ENCODE measurements around the gene IL21R. TPM values are rescaled to one million over a fixed set of nuclear protein-coding genes. Genes with fewer than 3 reads are reported as not detected.

The IL21R gene
- total and polyA plus RNA-seq, 9 of the 15 experiments (the other 6 are each of a cell fraction or from before 2014, with no cell fraction given), result 0.04 to 0.34 (median 0.18) TPM; not detected in 1

DNA sequence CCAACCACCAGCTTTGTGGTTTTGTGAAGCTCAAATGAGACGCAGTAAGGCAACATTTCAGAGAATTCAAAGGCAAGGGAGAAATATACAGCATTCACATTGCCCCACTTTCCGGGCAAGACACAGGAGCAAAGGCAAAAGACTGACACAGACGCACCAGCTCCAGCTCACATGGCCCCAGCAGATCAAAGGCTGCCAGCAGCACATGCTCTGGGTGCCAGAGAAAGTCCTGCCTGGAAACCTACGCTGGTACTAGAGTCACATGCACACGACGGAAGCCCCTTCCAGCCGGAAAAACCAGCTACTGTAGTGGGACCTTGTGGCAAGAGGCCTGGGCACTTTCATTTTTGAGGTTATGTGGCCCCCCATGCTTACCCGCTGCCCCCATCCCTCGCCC is 97.7 kb downstream of the IL21R start:
- ChIA-PET CTCF (ENCODE audit: low intra/inter-chr PET ratio) (no interaction called here), POLR2A (no interaction called here)
- WGBS (ENCODE audit: insufficient coverage, low coverage, missing lambda C conversion rate), result 91% methylated on average over 9 of the region's 9 CpGs
- no peaks in the 10 kb centered on the region for H4K20me1 ChIP-seq (replicated peaks; ENCODE audit: control insufficient read depth, insufficient read depth, low read length)
- FAIRE-seq (no peak), ATAC-seq (no peak), DNase-seq (ENCODE audit: extremely low read depth in 1 of 4, low spot score in 3 of 4) (no peak)
- intact Hi-C loops (cut with micrococcal nuclease) (no loop called here), in situ Hi-C loops (cut with MboI) (no loop called here)
- no TSS peak for BruUV-seq (replicated peaks)
- no peak overlapping the region for H2AFZ ChIP-seq (ENCODE audit: low read depth, low read length)
- no peak overlapping the region for H3K4me3 ChIP-seq
- no peaks in the 10 kb centered on the region for H3K79me2 ChIP-seq (ENCODE audit: control insufficient read depth, insufficient read depth, low read length)
- no peak overlapping the region for H3K9ac ChIP-seq (ENCODE audit: insufficient read depth in 1 of 2, low read depth in 2 of 2, low read length in 2 of 2)
- H3K36me3 ChIP-seq (ENCODE audit: control insufficient read depth, insufficient read depth, low read length), result peaks cover 85% of the 10 kb centered on the region; the same call in 2 of the 3 replicates
- no peaks in the 10 kb centered on the region for H3K9me3 ChIP-seq (replicated peaks; ENCODE audit: control insufficient read depth, insufficient read depth, low read depth, low read length)
- TF ChIP-seq IFI16 (CRISPR knock-in tag; IDR thresholded peaks at IDR 0.05), result no peak
- TF ChIP-seq STAT5A (IDR thresholded peaks at IDR 0.05; ENCODE audit: borderline replicate concordance, low read length), result no peak
- no peak for TF ChIP-seq PML (IDR thresholded peaks at IDR 0.05; ENCODE audit: low read length)
- no peak for TF ChIP-seq ZNF445 (CRISPR knock-in tag; IDR thresholded peaks at IDR 0.05; ENCODE audit: low read depth)
- no peak for TF ChIP-seq PHF8 (IDR thresholded peaks at IDR 0.05; ENCODE audit: borderline replicate concordance, low read length)
- TF ChIP-seq ZNF354B (CRISPR knock-in tag; IDR thresholded peaks at IDR 0.05), result no peak
- no peak for TF ChIP-seq TAF1 (IDR thresholded peaks at IDR 0.05; ENCODE audit: control insufficient read depth, extremely low read depth, insufficient read depth, low read length, severe bottlenecking)
- no peak for TF ChIP-seq ZNF75A (CRISPR knock-in tag; IDR thresholded peaks at IDR 0.05)
- TF ChIP-seq FOXK2 (conservative IDR thresholded peaks at IDR 0.05 in 1 of 2, IDR thresholded peaks at IDR 0.05 in 1 of 2; ENCODE audit: low read depth in 2 of 2), result no peak
- TF ChIP-seq, protein P1, sequence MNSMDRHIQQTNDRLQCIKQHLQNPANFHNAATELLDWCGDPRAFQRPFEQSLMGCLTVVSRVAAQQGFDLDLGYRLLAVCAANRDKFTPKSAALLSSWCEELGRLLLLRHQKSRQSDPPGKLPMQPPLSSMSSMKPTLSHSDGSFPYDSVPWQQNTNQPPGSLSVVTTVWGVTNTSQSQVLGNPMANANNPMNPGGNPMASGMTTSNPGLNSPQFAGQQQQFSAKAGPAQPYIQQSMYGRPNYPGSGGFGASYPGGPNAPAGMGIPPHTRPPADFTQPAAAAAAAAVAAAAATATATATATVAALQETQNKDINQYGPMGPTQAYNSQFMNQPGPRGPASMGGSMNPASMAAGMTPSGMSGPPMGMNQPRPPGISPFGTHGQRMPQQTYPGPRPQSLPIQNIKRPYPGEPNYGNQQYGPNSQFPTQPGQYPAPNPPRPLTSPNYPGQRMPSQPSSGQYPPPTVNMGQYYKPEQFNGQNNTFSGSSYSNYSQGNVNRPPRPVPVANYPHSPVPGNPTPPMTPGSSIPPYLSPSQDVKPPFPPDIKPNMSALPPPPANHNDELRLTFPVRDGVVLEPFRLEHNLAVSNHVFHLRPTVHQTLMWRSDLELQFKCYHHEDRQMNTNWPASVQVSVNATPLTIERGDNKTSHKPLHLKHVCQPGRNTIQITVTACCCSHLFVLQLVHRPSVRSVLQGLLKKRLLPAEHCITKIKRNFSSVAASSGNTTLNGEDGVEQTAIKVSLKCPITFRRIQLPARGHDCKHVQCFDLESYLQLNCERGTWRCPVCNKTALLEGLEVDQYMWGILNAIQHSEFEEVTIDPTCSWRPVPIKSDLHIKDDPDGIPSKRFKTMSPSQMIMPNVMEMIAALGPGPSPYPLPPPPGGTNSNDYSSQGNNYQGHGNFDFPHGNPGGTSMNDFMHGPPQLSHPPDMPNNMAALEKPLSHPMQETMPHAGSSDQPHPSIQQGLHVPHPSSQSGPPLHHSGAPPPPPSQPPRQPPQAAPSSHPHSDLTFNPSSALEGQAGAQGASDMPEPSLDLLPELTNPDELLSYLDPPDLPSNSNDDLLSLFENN (IDR thresholded peaks at IDR 0.05; ENCODE audit: low read depth in 2 of 2, low read length in 2 of 2), result no peak
- TF ChIP-seq EZH2 (IDR thresholded peaks at IDR 0.05; ENCODE audit: borderline replicate concordance, low read depth, low read length), result no peak
- no peak for TF ChIP-seq BRD4 (IDR thresholded peaks at IDR 0.05)
- no peak for TF ChIP-seq GTF2F1 (IDR thresholded peaks at IDR 0.05; ENCODE audit: low read depth, low read length)
- TF ChIP-seq SMARCC2 (IDR thresholded peaks at IDR 0.05; ENCODE audit: low read depth), result no peak
- no peak for TF ChIP-seq SMARCE1 (IDR thresholded peaks at IDR 0.05)
- TF ChIP-seq, protein P2, sequence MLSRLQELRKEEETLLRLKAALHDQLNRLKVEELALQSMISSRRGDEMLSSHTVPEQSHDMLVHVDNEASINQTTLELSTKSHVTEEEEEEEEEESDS (CRISPR knock-in tag; IDR thresholded peaks at IDR 0.05), result no peak
- no peak overlapping the region for H3K4me2 ChIP-seq (ENCODE audit: insufficient read depth, low read length)
- no peaks in the 10 kb centered on the region for H3K27me3 ChIP-seq (ENCODE audit: control insufficient read depth in 2 of 2, insufficient read depth in 2 of 2, low read length in 2 of 2)
- no peaks in the 10 kb centered on the region for H3K9me1 ChIP-seq (ENCODE audit: control insufficient read depth, insufficient read depth, low read length)
- no peaks in the 10 kb centered on the region for H3K4me1 ChIP-seq (replicated peaks in 1 of 2; ENCODE audit: control insufficient read depth in 2 of 2, insufficient read depth in 2 of 2, low read length in 2 of 2)
- no peak overlapping the region for H3K27ac ChIP-seq (ENCODE audit: extremely low read depth, low read depth, low read length)
